ENCODE results near the gene PXMP4. TPM values are rescaled to one million over a fixed set of nuclear protein-coding genes. Genes with fewer than 3 reads are reported as not detected.

PXMP4 gene
- total and polyA plus RNA-seq, 5 donors = 4.2 to 12.9 (median 10.2) TPM

GRCh38 chr20:33658510-33658909 is 61.6 kb downstream of the PXMP4 start:
- intact Hi-C loops (cut with DNase I) = no loop called here
- Histone ChIP-seq H3K27ac (ENCODE audit: low read length) (no peak overlapping the region), H3K4me3 (ENCODE audit: low read length) (no peak overlapping the region), H3K4me1 (ENCODE audit: control insufficient read depth, insufficient read depth, low read length) (no peaks in the 10 kb centered on the region), H3K9me3 (ENCODE audit: control insufficient read depth, low read length) (no peaks in the 10 kb centered on the region), H3K27me3 (ENCODE audit: control insufficient read depth, insufficient read depth) (no peaks in the 10 kb centered on the region)
- no peak for ATAC-seq
- DNase-seq = no peak
- 95% methylated on average over 8 of the region's 8 CpGs for WGBS

GRCh38 chr20:33657704-33658095 is 62.4 kb downstream of the PXMP4 start:
- Histone ChIP-seq H3K4me1 (ENCODE audit: control insufficient read depth, insufficient read depth, low read length) (no peaks in the 10 kb centered on the region), H3K27ac (ENCODE audit: low read length) (no peak overlapping the region), H3K4me3 (ENCODE audit: low read length) (no peak overlapping the region), H3K27me3 (ENCODE audit: control insufficient read depth, insufficient read depth) (no peaks in the 10 kb centered on the region), H3K9me3 (ENCODE audit: control insufficient read depth, low read length) (no peaks in the 10 kb centered on the region)
- no peak for ATAC-seq
- WGBS = 91% methylated on average over 12 of the region's 12 CpGs
- DNase-seq = peak in 2 of 3 donors; percentile 47 to 59
- intact Hi-C loops (cut with DNase I) = no loop called here

- H3K4me1 ChIP-seq (ENCODE audit: control insufficient read depth, insufficient read depth, low read length) = no peaks in the 10 kb centered on the region
- intact Hi-C loops (cut with DNase I) = no loop called here
- WGBS = 94% methylated on average over 17 of the region's 17 CpGs
- DNase-seq (peak in 2 of 3 donors; percentile 45), ATAC-seq (no peak)
- no peaks in the 10 kb centered on the region for H3K9me3 ChIP-seq (ENCODE audit: control insufficient read depth, low read length)
- H3K27ac ChIP-seq (ENCODE audit: low read length) = no peak overlapping the region
- no peak overlapping the region for H3K4me3 ChIP-seq (ENCODE audit: low read length)
- no peaks in the 10 kb centered on the region for H3K27me3 ChIP-seq (ENCODE audit: control insufficient read depth, insufficient read depth)
Observed at GRCh38 chr20:33656783-33657703, 63.1 kb downstream of the PXMP4 start.

GRCh38 chr20:33656010-33656782 is 63.9 kb downstream of the PXMP4 start:
- H3K27me3 ChIP-seq (ENCODE audit: control insufficient read depth, insufficient read depth) = no peaks in the 10 kb centered on the region
- WGBS = 93% methylated on average over 10 of the region's 10 CpGs
- ATAC-seq = no peak
- no peak overlapping the region for H3K4me3 ChIP-seq (ENCODE audit: low read length)
- intact Hi-C loops (cut with DNase I) = no loop called here
- no peak overlapping the region for H3K27ac ChIP-seq (ENCODE audit: low read length)
- no peaks in the 10 kb centered on the region for H3K4me1 ChIP-seq (ENCODE audit: control insufficient read depth, insufficient read depth, low read length)
- H3K9me3 ChIP-seq (ENCODE audit: control insufficient read depth, low read length) = no peaks in the 10 kb centered on the region
- peak in 2 of 3 donors; percentile 39 to 40 for DNase-seq

GRCh38 chr20:33655164-33655563 is 64.9 kb downstream of the PXMP4 start:
- no peaks in the 10 kb centered on the region for H3K9me3 ChIP-seq (ENCODE audit: control insufficient read depth, low read length)
- DNase-seq = peak in 1 of 3 donors; percentile 33
- intact Hi-C loops (cut with DNase I) = no loop called here
- no peaks in the 10 kb centered on the region for H3K27me3 ChIP-seq (ENCODE audit: control insufficient read depth, insufficient read depth)
- H3K4me3 ChIP-seq (ENCODE audit: low read length) = no peak overlapping the region
- H3K4me1 ChIP-seq (ENCODE audit: control insufficient read depth, insufficient read depth, low read length) = no peaks in the 10 kb centered on the region
- H3K27ac ChIP-seq (ENCODE audit: low read length) = no peak overlapping the region
- no peak for ATAC-seq
- 63% methylated on average over 4 of the region's 4 CpGs for WGBS

GRCh38 chr20:33654680-33655161 is 65.4 kb downstream of the PXMP4 start:
- ATAC-seq (peak; percentile 1 to 4), DNase-seq (peak in 1 of 3 donors; percentile 42)
- intact Hi-C loops (cut with DNase I) = loop anchor here in 3 of 4 donors (5.0 kb wide), 2 partner anchors 192 to 197 kb away; no protein-coding TSS in a partner anchor
- H3K4me1 ChIP-seq (ENCODE audit: control insufficient read depth, insufficient read depth, low read length) = no peaks in the 10 kb centered on the region
- WGBS = 70% methylated on average over 14 of the region's 14 CpGs
- H3K27me3 ChIP-seq (ENCODE audit: control insufficient read depth, insufficient read depth) = no peaks in the 10 kb centered on the region
- no peak overlapping the region for H3K27ac ChIP-seq (ENCODE audit: low read length)
- H3K4me3 ChIP-seq (ENCODE audit: low read length) = no peak overlapping the region
- H3K9me3 ChIP-seq (ENCODE audit: control insufficient read depth, low read length) = no peaks in the 10 kb centered on the region

GRCh38 chr20:33653900-33654596 is 66.1 kb downstream of the PXMP4 start:
- Histone ChIP-seq H3K4me1 (ENCODE audit: control insufficient read depth, insufficient read depth, low read length) (no peaks in the 10 kb centered on the region), H3K4me3 (ENCODE audit: low read length) (no peak overlapping the region), H3K27ac (ENCODE audit: low read length) (no peak overlapping the region), H3K9me3 (ENCODE audit: control insufficient read depth, low read length) (no peaks in the 10 kb centered on the region), H3K27me3 (ENCODE audit: control insufficient read depth, insufficient read depth) (no peaks in the 10 kb centered on the region)
- DNase-seq (peak in 2 of 3 donors; percentile 63 to 66), ATAC-seq (peak; percentile 5)
- intact Hi-C loops (cut with DNase I) = loop anchor here in 3 of 4 donors (5.0 kb wide), 2 partner anchors 192 to 197 kb away; no protein-coding TSS in a partner anchor
- WGBS = 82% methylated on average over 11 of the region's 11 CpGs

GRCh38 chr20:33653218-33653899 is 66.8 kb downstream of the PXMP4 start:
- no peaks in the 10 kb centered on the region for H3K27me3 ChIP-seq (ENCODE audit: control insufficient read depth, insufficient read depth)
- ATAC-seq (peak; percentile 63 to 66), DNase-seq (peak in 2 of 3 donors; percentile 78 to 90)
- 32% methylated on average over 16 of the region's 16 CpGs for WGBS
- H3K4me3 ChIP-seq (ENCODE audit: low read length) = no peak overlapping the region
- intact Hi-C loops (cut with DNase I) = loop anchor here in 3 of 4 donors (5.0 kb wide), 2 partner anchors 191 to 196 kb away; no protein-coding TSS in a partner anchor
- no peaks in the 10 kb centered on the region for H3K9me3 ChIP-seq (ENCODE audit: control insufficient read depth, low read length)
- no peak overlapping the region for H3K27ac ChIP-seq (ENCODE audit: low read length)
- peaks cover 3% of the 10 kb centered on the region for H3K4me1 ChIP-seq (ENCODE audit: control insufficient read depth, insufficient read depth, low read length)

Measured in right cardiac atrium (tissue), 5 donors.